GM18951 (cell line): ENCODE measurements around the gene LKAAEAR1.

Experiments
- POLR2A ChIP-seq: IDR thresholded peaks from 4 replicates; pipeline ENCODE4 v1.6.1; 2011; ENCODE audit warnings: mild to moderate bottlenecking; ENCODE audit not compliant: insufficient read length, insufficient read depth; ENCODE audit errors: extremely low read depth
- in situ Hi-C: fragments of 300-500 bp; cut with MboI; formaldehyde crosslinking; loops from one replicate; pipeline ENCODE4 v1.12.0; 2022; ENCODE audit warnings: low sequenced_read_pairs, mixed read lengths, inconsistent platforms; ENCODE audit not compliant: unreplicated experiment

LKAAEAR1 gene

DNA sequence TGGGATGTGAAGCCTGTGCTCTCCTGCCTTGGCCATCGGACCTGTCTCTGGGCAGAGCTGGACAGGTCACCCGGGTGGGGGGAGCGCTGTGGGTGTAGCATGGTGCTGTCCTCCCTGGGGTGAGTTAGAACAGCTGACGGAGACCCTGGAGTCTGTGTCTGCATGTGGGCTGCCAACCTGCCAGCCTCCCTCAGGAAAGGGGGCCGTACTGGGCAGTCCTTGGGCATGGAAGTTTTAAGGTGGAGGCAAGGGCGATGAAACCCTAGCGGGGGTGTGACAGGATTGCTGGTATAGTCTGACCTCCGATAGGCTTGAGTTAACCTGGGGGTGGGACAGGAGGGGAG is 37.2 kb downstream of the LKAAEAR1 start:
- no peak for TF ChIP-seq POLR2A
- in situ Hi-C loops = no loop called here

DNA sequence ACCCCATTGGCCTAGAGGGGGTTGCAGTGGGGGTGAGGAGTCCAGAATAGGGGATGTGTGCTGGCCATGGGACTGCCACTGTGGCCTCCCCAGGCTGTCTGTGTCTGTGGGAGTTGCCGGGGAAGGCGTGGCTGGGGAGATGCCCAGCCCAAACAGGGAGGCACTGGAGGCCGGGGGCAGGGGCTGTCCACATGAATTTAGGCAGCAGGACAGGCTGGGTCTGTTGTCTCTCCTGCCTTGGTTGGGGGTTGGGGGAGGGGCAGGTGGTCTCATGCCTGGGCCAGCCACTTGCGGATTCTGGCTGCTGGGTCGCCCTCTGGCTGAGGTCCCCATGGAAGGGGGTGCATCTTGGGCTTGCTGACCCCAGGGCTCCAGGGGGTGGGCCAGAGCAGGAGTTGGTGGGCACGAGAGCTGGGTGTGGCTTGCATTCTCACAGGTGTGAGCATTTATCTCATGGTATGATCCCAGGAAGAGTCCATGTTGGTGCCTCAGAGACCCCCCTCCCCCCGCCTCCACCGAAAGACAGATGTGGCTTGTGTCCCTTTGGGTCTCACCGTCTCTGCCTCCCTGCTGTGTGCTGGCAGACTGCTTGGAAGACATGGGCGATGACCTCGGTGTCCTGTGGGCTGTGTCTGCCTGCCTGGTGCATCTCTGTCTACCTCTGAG is 38.7 kb downstream of the LKAAEAR1 start:
- in situ Hi-C loops = no loop called here
- no peak for TF ChIP-seq POLR2A

DNA sequence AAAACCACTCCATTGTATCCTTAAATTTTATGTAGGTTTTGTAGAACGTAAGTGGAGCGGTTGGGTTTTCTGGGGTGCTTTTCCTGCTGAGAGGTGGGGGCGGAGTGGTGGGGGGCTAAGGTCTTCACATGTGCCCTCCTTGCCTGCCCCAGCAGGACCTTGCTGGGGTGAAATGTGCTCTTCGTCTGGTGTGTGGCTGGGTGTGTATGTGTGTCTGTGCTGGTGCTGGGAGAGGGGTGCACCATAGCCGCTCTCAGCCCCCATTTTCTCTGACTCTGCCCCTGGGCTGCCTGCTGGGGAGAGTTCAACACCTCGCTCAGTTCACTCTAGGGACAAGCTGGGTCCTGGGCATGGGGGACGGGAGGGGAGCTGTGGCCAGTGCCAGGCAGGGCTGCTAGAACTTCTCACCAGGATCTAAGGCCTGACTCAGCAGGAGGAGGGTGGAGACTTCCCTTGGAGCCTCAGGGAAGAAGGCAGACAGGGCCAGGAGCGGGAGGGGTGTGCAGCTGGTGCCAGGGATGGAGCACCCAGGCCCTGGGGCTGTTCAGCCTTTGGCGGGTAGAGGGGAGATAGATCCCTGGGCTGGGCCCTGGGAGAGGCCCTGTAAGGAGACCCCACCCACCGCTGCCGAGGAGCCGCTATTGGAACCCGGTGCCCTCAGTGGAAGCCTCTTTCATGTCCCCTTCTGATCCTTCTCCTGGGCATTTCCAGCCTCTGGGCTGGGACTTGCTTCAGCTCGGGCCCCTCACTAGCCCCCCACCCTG is 39.5 kb downstream of the LKAAEAR1 start:
- in situ Hi-C loops = no loop called here

DNA sequence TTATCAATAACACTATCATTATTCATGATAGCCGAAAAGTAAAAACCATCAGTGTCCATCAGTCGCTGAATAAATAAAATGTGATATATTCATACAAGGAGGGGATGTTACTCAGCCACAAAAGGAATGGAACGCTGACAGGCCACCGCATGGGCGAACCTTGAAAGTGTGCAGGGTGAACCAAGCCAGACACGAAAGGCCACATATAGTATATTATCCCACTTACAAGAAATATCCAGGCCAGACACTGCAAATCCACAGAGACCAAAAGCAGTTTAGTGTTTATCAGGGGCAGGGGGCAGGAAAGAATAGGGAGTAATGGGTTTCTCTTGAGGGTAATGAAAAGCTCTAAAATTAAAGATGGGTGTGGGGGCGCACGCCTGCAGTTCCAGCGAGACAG is 40.4 kb downstream of the LKAAEAR1 start:
- in situ Hi-C loops = no loop called here
- no peak for TF ChIP-seq POLR2A

More for the DNA sequence above, 39.5 kb downstream of the LKAAEAR1 start:
- TF ChIP-seq POLR2A = no peak

DNA sequence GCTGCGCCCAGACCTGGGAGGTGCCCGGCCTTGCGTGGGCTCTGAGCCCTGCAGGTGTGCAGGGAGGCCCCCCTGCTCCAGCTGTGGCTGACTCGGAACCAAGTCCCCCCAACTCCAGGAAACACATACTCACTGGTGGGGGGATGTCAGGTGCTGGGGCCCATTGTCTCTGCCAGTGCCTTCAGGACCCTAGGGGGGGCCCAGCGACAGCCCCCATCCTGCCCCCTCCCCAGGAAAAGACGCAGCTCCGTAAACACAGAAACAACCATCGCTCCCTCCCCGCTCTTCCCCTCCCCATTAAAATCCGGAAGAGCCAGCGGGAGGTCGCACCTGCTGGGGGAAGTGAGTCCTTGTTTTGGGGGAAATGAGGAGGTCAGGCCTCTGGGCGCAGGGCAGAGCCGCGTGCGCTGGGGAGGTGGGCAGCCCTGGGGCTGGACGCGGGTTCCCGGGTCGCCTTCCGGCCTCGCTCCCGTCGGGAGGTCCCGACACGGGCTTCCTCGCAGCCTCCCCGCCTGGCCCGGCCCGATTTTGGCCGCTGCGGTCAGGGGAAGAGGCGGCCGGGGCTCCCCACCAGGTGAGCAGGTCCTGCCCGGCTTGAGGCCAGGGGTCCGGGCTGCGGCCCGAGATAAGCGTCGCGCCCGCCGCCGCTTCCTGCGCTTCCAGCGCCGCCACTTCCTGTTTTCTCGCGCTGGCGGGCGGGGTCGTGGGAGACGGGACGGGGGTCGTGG is 42.0 kb downstream of the LKAAEAR1 start:
- in situ Hi-C loops = no loop called here
- TF ChIP-seq POLR2A = peak; percentile 38

DNA sequence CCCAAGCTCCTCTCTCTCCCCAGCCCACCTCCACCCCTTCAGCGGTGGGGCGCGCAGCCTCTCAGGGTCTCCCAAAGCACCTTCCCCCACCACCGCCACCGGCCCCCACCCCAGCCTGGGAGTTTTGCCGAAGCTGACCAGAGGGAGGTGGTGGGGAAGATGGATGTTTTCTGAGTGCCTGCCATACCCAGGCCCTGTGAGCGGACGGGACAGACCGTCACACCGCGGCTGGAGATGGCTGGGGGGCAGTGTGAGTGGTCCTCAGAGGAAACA is 42.5 kb downstream of the LKAAEAR1 start:
- no peak for TF ChIP-seq POLR2A
- in situ Hi-C loops = no loop called here

DNA sequence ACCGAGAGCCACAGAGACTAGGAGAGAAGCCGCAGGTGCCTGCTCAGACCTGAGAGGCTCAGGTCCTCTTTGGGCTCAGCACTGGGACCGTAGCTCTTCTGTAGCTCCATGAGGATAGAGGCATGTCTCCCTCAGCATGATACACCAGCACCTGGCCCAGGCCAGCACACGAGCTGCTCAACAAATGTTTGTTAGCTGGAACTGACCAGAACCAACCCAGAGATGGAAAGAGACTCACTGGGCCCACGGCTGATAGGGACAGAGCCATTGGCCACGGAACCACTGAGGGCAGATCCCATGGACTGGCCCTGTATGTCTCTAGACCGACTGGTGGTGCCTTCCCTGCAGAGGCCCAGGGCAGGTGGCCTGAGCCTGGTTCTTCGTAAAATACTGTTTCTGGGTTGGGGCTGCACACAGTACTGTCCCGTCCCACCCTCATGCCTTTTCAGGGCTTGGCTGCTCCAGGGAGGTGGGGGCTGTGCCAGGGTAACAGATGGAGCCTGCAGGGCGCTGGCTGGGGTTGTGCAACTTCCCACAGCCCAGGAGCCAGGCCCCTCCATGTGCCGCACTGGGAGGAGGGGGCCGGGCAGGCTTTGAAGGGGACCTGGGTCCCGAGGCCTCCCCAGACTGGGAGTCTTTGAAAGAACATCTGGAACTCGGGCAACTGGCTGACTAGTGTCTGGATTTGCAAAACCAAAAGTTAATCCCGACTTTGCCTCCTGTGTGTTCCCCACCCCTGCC is 43.0 kb downstream of the LKAAEAR1 start:
- in situ Hi-C loops = no loop called here
- TF ChIP-seq POLR2A = no peak

DNA sequence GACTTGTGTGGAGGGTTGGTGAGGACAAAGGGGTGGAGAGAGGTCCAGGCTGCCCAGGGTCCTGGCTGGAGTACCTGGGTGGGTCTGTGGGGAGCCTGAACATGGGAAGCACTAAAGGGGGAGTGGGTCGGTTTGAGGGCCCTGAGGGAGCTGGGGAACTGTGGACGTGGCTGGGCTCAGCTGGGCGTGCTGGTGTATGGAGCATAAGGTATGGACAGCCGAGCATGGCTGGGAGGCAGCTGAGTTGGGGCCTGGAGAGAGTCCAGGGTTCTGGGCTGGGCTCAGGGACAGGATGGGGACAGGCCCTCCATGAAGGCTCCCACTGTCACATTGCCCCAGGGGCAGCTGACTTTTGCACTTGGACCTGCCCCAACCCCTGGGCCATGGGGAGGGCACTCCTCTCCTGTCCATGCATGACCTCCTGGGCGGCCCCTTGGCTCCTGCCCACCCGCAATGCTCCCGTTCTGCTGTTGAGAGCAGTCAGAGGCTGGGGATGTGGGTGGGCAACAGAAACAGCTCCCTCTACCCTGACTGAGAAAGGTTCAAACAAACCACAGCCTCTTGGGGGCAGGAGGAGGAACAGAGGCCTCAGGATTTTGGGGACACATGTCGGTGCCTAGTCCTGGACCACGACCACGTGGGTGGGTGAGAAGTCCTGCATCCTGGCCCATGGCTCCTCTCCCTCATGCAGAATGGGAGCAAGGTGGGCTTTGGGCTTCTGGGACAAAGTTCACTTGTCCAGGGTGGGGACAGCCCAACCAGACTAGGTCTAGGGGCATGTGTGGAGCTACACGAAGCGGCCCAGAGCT is 43.8 kb downstream of the LKAAEAR1 start:
- no peak for TF ChIP-seq POLR2A
- in situ Hi-C loops = no loop called here

DNA sequence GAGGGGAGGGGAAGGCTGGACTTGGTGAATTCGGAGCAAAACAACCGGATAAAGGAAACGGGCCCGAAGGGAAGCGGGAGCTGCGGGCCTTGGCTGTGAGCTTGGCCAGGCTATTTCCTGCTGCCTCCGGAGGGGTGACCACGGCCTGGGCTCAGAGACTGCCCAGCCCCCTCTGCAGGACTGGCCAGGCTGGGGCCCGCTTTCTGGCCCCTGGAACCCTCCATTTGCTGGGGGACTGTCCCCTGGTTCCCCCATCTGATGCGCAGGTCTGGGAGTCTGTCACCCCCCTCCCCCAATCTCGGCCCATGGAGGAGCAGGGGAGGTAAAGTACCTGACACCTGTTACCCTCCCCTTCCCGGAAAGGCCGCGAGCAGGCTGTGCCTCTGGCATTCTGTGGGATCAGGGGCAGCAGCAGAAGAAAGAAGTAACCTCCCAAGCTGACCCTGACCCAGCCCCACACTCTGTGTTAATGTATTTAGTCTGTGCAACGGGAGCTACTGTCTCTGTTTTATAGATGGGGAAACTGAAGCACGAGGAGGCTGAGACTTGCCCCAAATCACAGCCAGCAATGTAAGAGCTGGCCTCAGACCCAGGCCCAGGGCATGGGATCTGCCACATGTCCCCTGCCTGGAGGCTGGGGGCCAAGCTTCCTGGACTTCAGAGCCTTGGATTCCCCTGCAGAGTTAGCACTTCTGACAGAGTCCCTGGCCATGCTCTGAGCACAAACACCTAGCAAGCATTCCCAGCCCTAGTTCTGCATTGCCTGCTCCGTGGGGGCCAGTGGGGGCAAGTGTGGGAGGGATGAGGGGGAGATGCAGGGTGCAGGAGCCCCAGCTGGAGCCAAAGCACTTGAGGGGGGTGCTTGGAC is 44.7 kb downstream of the LKAAEAR1 start:
- in situ Hi-C loops = no loop called here
- no peak for TF ChIP-seq POLR2A

DNA sequence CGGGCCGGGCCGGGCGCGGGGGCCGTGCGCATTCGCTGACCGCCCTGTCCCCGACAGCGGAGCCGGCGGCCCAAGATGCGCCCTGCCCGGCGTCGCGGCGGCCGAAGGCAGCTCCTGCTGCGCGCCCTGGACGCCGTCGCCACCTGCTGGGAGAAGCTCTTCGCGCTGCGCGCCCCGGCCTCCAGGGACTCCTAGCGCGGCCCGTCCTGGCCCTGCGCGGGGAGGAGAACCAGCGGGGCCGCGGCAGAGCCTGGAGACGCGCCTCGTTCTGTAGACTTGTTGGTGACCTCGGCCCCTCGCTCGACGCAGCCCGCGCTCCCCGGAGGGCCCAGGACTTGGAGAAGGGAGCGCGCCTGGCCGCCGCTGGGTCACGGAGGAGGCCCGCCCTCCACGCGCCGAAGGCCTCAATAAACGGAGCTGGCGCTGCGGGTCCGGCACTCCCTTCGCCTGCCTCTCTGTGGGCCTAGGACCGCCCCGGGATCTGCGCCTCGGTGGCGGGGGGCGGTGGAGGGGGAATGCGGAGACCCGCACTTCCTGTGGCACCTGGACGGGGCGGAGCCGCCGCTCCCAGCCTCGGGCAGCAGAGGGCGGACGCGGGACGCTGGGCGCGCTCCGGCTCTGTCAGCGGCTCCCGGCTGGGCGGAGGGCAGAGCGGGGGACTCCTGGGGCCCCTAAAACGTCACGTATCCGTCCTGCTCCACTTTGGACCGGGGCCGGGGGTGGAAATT is 45.5 kb downstream of the LKAAEAR1 start:
- peak; percentile 44 for TF ChIP-seq POLR2A

DNA sequence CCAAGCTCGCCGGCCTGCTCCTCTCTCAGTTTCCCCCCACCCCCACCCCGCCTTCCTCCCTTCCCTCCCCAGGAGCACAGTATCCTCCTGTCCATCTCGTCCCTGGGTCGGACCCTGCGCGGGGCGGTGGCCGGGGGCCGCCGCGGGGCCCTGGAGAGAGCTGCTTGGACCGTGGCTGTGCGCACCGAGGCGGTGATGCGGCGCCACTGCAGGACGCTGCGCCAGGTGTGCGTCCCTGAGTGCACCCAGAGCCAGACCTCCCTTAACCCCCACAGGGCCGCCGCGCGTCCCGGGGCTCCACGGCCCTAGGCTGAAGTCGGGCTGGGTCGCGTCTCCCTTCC is 46.0 kb downstream of the LKAAEAR1 start:
- in situ Hi-C loops = no loop called here
- no peak for TF ChIP-seq POLR2A

More for the DNA sequence above, 45.5 kb downstream of the LKAAEAR1 start:
- in situ Hi-C loops = no loop called here
